ENCODE data around the gene ZNF837. TPM values are rescaled to one million over a fixed set of nuclear protein-coding genes. Genes with fewer than 3 reads are reported as not detected.

ZNF837 gene
- total and polyA plus RNA-seq, 2 of the 13 experiments (the other 11 are each of a cell fraction or from before 2014, with no cell fraction given), result 0.29 to 1.3 TPM

GRCh38 chr19:58326914-58327726 lies 53.7 kb downstream of the ZNF837 start, which contains the start of gene ZSCAN22 (continued):
- TF ChIP-seq, protein P1, sequence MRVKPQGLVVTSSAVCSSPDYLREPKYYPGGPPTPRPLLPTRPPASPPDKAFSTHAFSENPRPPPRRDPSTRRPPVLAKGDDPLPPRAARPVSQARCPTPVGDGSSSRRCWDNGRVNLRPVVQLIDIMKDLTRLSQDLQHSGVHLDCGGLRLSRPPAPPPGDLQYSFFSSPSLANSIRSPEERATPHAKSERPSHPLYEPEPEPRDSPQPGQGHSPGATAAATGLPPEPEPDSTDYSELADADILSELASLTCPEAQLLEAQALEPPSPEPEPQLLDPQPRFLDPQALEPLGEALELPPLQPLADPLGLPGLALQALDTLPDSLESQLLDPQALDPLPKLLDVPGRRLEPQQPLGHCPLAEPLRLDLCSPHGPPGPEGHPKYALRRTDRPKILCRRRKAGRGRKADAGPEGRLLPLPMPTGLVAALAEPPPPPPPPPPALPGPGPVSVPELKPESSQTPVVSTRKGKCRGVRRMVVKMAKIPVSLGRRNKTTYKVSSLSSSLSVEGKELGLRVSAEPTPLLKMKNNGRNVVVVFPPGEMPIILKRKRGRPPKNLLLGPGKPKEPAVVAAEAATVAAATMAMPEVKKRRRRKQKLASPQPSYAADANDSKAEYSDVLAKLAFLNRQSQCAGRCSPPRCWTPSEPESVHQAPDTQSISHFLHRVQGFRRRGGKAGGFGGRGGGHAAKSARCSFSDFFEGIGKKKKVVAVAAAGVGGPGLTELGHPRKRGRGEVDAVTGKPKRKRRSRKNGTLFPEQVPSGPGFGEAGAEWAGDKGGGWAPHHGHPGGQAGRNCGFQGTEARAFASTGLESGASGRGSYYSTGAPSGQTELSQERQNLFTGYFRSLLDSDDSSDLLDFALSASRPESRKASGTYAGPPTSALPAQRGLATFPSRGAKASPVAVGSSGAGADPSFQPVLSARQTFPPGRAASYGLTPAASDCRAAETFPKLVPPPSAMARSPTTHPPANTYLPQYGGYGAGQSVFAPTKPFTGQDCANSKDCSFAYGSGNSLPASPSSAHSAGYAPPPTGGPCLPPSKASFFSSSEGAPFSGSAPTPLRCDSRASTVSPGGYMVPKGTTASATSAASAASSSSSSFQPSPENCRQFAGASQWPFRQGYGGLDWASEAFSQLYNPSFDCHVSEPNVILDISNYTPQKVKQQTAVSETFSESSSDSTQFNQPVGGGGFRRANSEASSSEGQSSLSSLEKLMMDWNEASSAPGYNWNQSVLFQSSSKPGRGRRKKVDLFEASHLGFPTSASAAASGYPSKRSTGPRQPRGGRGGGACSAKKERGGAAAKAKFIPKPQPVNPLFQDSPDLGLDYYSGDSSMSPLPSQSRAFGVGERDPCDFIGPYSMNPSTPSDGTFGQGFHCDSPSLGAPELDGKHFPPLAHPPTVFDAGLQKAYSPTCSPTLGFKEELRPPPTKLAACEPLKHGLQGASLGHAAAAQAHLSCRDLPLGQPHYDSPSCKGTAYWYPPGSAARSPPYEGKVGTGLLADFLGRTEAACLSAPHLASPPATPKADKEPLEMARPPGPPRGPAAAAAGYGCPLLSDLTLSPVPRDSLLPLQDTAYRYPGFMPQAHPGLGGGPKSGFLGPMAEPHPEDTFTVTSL (CRISPR knock-in tag; IDR thresholded peaks at IDR 0.05; ENCODE audit: borderline replicate concordance), result no peak
- TF ChIP-seq STAT5B (CRISPR knock-in tag; IDR thresholded peaks at IDR 0.05) (no peak), PLSCR1 (CRISPR knock-in tag; IDR thresholded peaks at IDR 0.05; ENCODE audit: borderline replicate concordance) (no peak), ZZZ3 (CRISPR knock-in tag; IDR thresholded peaks at IDR 0.05; ENCODE audit: borderline replicate concordance) (peak; percentile 82; the same call in 1 of the 2 replicates), SP2 (CRISPR knock-in tag; IDR thresholded peaks at IDR 0.05) (peak; percentile 67), ZMYM3 (CRISPR knock-in tag; IDR thresholded peaks at IDR 0.05) (no peak; the same call in 1 of the 2 replicates), ZNF34 (CRISPR knock-in tag; IDR thresholded peaks at IDR 0.05; ENCODE audit: borderline replicate concordance) (0 out of 2 replicates have a peak, but pooled peaks have one; percentile 61), ZNF20 (CRISPR knock-in tag; IDR thresholded peaks at IDR 0.05) (no peak), E2F2 (CRISPR knock-in tag; IDR thresholded peaks at IDR 0.05; ENCODE audit: borderline replicate concordance) (peak; percentile 92), ZNF598 (CRISPR knock-in tag; IDR thresholded peaks at IDR 0.05; ENCODE audit: borderline replicate concordance) (peak; percentile 91; the same call in 1 of the 2 replicates), ZNF841 (CRISPR knock-in tag; IDR thresholded peaks at IDR 0.05; ENCODE audit: borderline replicate concordance) (no peak; the same call in 1 of the 2 replicates), ZNF253 (CRISPR knock-in tag; IDR thresholded peaks at IDR 0.05; ENCODE audit: borderline replicate concordance) (peak; percentile 80; the same call in 1 of the 2 replicates), SP4 (CRISPR knock-in tag; IDR thresholded peaks at IDR 0.05) (no peak), GATAD2A (CRISPR knock-in tag; IDR thresholded peaks at IDR 0.05) (0 out of 2 replicates have a peak, but pooled peaks have one; percentile 22), ZNF550 (CRISPR knock-in tag; IDR thresholded peaks at IDR 0.05; ENCODE audit: borderline replicate concordance) (no peak; the same call in 1 of the 2 replicates), BHLHE40 (IDR thresholded peaks at IDR 0.05; ENCODE audit: low read length) (peak; percentile 60), MZF1 (CRISPR knock-in tag; IDR thresholded peaks at IDR 0.05; ENCODE audit: borderline replicate concordance) (no peak)
- TF ChIP-seq, protein P2, sequence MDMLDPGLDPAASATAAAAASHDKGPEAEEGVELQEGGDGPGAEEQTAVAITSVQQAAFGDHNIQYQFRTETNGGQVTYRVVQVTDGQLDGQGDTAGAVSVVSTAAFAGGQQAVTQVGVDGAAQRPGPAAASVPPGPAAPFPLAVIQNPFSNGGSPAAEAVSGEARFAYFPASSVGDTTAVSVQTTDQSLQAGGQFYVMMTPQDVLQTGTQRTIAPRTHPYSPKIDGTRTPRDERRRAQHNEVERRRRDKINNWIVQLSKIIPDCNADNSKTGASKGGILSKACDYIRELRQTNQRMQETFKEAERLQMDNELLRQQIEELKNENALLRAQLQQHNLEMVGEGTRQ (IDR thresholded peaks at IDR 0.05; ENCODE audit: low read depth, low read length), result no peak
- TF ChIP-seq, protein P2 (CRISPR knock-in tag; IDR thresholded peaks at IDR 0.05; ENCODE audit: borderline replicate concordance), result peak; percentile 48; the same call in 1 of the 2 replicates
